GM23338 (cell line): ENCODE data around the gene TACC3. TPM values are rescaled to one million over a fixed set of nuclear protein-coding genes. Genes with fewer than 3 reads are reported as not detected.

Experiments used
- ATAC-seq: fragments of 200-7000 bp; cut with Tn5 transposase; 3 replicates; pipeline ENCODE4 v1.9.1; 2020
- DNase-seq: peaks from one replicate; pipeline ENCODE4 v3.0.0-alpha.2; 2015; ENCODE audit warnings: low spot score
- H2AFZ ChIP-seq: fragments of 200-600 bp; sonication (generic); 2 replicates; pipeline ENCODE4 v1.8.0; 2016; ENCODE audit warnings: antibody characterized with exemption, mild to moderate bottlenecking, moderate library complexity
- H3F3A ChIP-seq: fragments of 200-600 bp; sonication (generic); replicated peaks from 2 replicates; pipeline ENCODE4 v1.8.0; 2017; ENCODE audit warnings: antibody characterized with exemption, mixed run types, low read depth
- H3K27ac ChIP-seq: fragments of 200-600 bp; sonication (generic); 2 replicates; pipeline ENCODE4 v1.6.1; 2016; ENCODE audit warnings: low read depth
- H3K27me3 ChIP-seq: fragments of 200-600 bp; sonication (generic); 2 replicates; pipeline ENCODE4 v1.8.0; 2016; ENCODE audit warnings: mild to moderate bottlenecking, mixed run types, moderate library complexity; ENCODE audit not compliant: insufficient read depth
- H3K36me3 ChIP-seq: fragments of 200-600 bp; sonication (generic); 2 replicates; pipeline ENCODE4 v1.8.0; 2016; ENCODE audit warnings: mild to moderate bottlenecking; ENCODE audit not compliant: insufficient read depth
- H3K4me1 ChIP-seq: fragments of 200-600 bp; sonication (generic); 2 replicates; pipeline ENCODE4 v1.8.0; 2016; ENCODE audit warnings: mild to moderate bottlenecking, moderate library complexity; ENCODE audit not compliant: insufficient read depth
- H3K4me2 ChIP-seq: fragments of 200-600 bp; sonication (generic); 2 replicates; pipeline ENCODE4 v1.7.1; 2017; ENCODE audit warnings: mixed run types
- H3K4me3 ChIP-seq: fragments of 200-600 bp; sonication (generic); 2 replicates; pipeline ENCODE4 v1.6.1; 2016; ENCODE audit warnings: mixed run types
- H3K79me2 ChIP-seq: fragments of 200-600 bp; sonication (generic); replicated peaks from 2 replicates; pipeline ENCODE4 v1.8.0; 2017; ENCODE audit warnings: mild to moderate bottlenecking; ENCODE audit not compliant: insufficient read depth
- H3K9me2 ChIP-seq: fragments of 200-600 bp; sonication (generic); 2 replicates; pipeline ENCODE4 v1.8.0; 2017; ENCODE audit not compliant: insufficient read depth
- H4K20me1 ChIP-seq: fragments of 200-600 bp; sonication (generic); replicated peaks from 2 replicates; pipeline ENCODE4 v1.8.0; 2017; ENCODE audit warnings: mild to moderate bottlenecking; ENCODE audit not compliant: insufficient read depth
- H3K27ac Mint-ChIP-seq: 2 replicates; pipeline ENCODE4 v1.8.0; 2020; ENCODE audit warnings: inconsistent platforms, mild to moderate bottlenecking, moderate library complexity, mixed read lengths
- H3K27me3 Mint-ChIP-seq: 3 replicates; pipeline ENCODE4 v1.8.0; 2022; ENCODE audit warnings: low read depth, mild to moderate bottlenecking, moderate library complexity, mixed read lengths, inconsistent platforms; ENCODE audit not compliant: insufficient read depth, poor library complexity
- H3K36me3 Mint-ChIP-seq: 3 replicates; pipeline ENCODE4 v1.8.0; 2021; ENCODE audit warnings: low read depth, mild to moderate bottlenecking, inconsistent platforms, moderate library complexity, mixed read lengths
- H3K4me1 Mint-ChIP-seq: 3 replicates; pipeline ENCODE4 v1.8.0; 2020; ENCODE audit warnings: mild to moderate bottlenecking, inconsistent platforms, mixed read lengths
- H3K4me3 Mint-ChIP-seq: 3 replicates; pipeline ENCODE4 v1.8.0; 2021; ENCODE audit warnings: moderate library complexity, mild to moderate bottlenecking, inconsistent platforms, mixed read lengths
- H3K9me3 Mint-ChIP-seq: 3 replicates; pipeline ENCODE4 v1.8.0; 2020; ENCODE audit warnings: moderate library complexity, mild to moderate bottlenecking, inconsistent platforms, mixed read lengths
- CREB1 ChIP-seq: fragments of 250-450 bp; sonication (Bioruptor Pico); IDR thresholded peaks from 2 replicates; pipeline ENCODE4 v1.5.0; 2020; ENCODE audit warnings: low read depth, mild to moderate bottlenecking, moderate library complexity
- EZH2 ChIP-seq: fragments of 200-600 bp; sonication (generic); IDR thresholded peaks from one replicate; pipeline ENCODE4 v1.8.0; 2017; ENCODE audit warnings: antibody characterized with exemption, mild to moderate bottlenecking, low read depth; ENCODE audit not compliant: unreplicated experiment
- EZH2phosphoT487 ChIP-seq: fragments of 200-600 bp; sonication (generic); IDR thresholded peaks from one replicate; pipeline ENCODE4 v1.8.1; 2018; ENCODE audit warnings: antibody characterized with exemption; ENCODE audit not compliant: unreplicated experiment
- JUNB ChIP-seq: IDR thresholded peaks from one replicate; pipeline ENCODE4 v1.6.1; 2016; ENCODE audit warnings: antibody characterized with exemption; ENCODE audit not compliant: unreplicated experiment
- NANOG ChIP-seq: IDR thresholded peaks from 2 replicates; pipeline ENCODE4 v1.6.1; 2016; ENCODE audit warnings: antibody characterized with exemption, borderline replicate concordance
- POLR2AphosphoS5 ChIP-seq: IDR thresholded peaks from 2 replicates; pipeline ENCODE4 v1.6.1; 2016; ENCODE audit warnings: antibody characterized with exemption, low read depth
- REST ChIP-seq: IDR thresholded peaks from one replicate; pipeline ENCODE4 v1.6.1; 2018; ENCODE audit warnings: antibody characterized with exemption; ENCODE audit not compliant: unreplicated experiment
- STAT1 ChIP-seq: IDR thresholded peaks from one replicate; pipeline ENCODE4 v1.6.1; 2016; ENCODE audit warnings: antibody characterized with exemption; ENCODE audit not compliant: unreplicated experiment
- ZNF114 ChIP-seq: fragments of 250-450 bp; sonication (Bioruptor Pico); IDR thresholded peaks from 2 replicates; pipeline ENCODE4 v1.5.0; 2020; ENCODE audit warnings: mild to moderate bottlenecking, moderate library complexity
- ZNF331 ChIP-seq: fragments of 250-450 bp; sonication (Bioruptor Pico); IDR thresholded peaks from 2 replicates; pipeline ENCODE4 v1.5.0; 2020; ENCODE audit warnings: low read depth, mild to moderate bottlenecking, moderate library complexity
- polyA plus RNA-seq: library from polyadenylated mRNA; unstranded; fragments of >200 nt; fragmentation: Nextera tagmentation; extraction: Ambion mirVana; gene quantifications from 2 replicates; pipeline ENCODE4 v1.2.1, GENCODE V29; 2016
- total RNA-seq: library from RNA; depleted of rRNA; stranded (reverse); fragments of >200 nt; shearing (Covaris generic); gene quantifications from 2 replicates; pipeline ENCODE4 v1.2.3, GENCODE V29; 2014
- TF ChIP-seq, protein P1 (sequence below): IDR thresholded peaks from 2 replicates; pipeline ENCODE4 v1.6.1; 2016; ENCODE audit warnings: antibody characterized with exemption
- TF ChIP-seq, protein P2 (sequence below), 2 experiments: fragments of 200-600 bp in 1 of 2; sonication (generic) in 1 of 2; conservative IDR thresholded peaks; 2 replicates each; pipeline versions ENCODE4 v1.5.1 to v1.6.1; 2016 to 2017; ENCODE audit warnings: antibody characterized with exemption in 2 of 2, low read depth in 2 of 2, mild to moderate bottlenecking in 2 of 2, moderate library complexity in 1 of 2
- TF ChIP-seq, protein P3 (sequence below): fragments of 250-450 bp; sonication (Bioruptor Pico); IDR thresholded peaks from 2 replicates; pipeline ENCODE4 v1.5.0; 2020; ENCODE audit warnings: mild to moderate bottlenecking, moderate library complexity

TACC3 gene
- total and polyA plus RNA-seq, 2 experiments from 2014 or later: 120 TPM

DNA sequence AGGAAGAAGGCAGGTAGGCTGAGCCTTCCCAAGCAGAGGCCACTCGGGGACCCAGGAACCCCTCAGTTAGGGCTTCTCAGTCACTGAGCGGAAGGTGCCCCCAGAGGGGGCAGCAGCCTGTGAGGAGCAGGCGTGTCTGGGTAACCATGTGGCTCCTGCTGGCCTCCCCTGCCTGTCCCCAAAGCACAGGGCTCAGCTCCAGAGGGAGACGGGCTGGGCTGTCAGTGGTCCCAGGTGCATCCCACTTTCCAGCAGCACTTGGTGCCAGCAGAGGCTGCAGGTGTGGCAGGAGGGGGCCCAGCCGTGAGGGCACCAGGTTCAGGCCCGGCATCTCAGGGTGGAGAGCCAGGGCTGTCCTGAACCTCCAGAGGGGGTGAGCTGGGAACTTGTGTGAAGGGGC lies 22.7 kb downstream of the TACC3 start:
- peaks cover 3% of the 10 kb centered on the region for H3K9me3 Mint-ChIP-seq
- no peaks in the 10 kb centered on the region for H3K79me2 ChIP-seq
- H3K4me1 ChIP-seq: no peaks in the 10 kb centered on the region
- H4K20me1 ChIP-seq: no peaks in the 10 kb centered on the region; the same call in 1 of the 2 replicates
- H3K27ac ChIP-seq: 0 out of 2 replicates have a peak overlapping the region, but pooled peaks have one; percentile 45
- H2AFZ ChIP-seq: no peak overlapping the region
- no peak overlapping the region for H3K4me2 ChIP-seq
- no peak overlapping the region for H3K4me3 Mint-ChIP-seq
- no peak overlapping the region for H3K27ac Mint-ChIP-seq
- peaks cover 23% of the 10 kb centered on the region for H3K36me3 ChIP-seq
- ATAC-seq (no peak), DNase-seq (no peak)
- TF ChIP-seq REST (no peak), JUNB (no peak), ZNF331 (CRISPR knock-in tag) (no peak), POLR2AphosphoS5 (no peak), NANOG (no peak), STAT1 (no peak), EZH2phosphoT487 (no peak), EZH2 (no peak), ZNF114 (CRISPR knock-in tag) (no peak), CREB1 (CRISPR knock-in tag) (no peak)
- TF ChIP-seq, protein P1, sequence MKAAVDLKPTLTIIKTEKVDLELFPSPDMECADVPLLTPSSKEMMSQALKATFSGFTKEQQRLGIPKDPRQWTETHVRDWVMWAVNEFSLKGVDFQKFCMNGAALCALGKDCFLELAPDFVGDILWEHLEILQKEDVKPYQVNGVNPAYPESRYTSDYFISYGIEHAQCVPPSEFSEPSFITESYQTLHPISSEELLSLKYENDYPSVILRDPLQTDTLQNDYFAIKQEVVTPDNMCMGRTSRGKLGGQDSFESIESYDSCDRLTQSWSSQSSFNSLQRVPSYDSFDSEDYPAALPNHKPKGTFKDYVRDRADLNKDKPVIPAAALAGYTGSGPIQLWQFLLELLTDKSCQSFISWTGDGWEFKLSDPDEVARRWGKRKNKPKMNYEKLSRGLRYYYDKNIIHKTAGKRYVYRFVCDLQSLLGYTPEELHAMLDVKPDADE: no peak
- TF ChIP-seq, protein P2, sequence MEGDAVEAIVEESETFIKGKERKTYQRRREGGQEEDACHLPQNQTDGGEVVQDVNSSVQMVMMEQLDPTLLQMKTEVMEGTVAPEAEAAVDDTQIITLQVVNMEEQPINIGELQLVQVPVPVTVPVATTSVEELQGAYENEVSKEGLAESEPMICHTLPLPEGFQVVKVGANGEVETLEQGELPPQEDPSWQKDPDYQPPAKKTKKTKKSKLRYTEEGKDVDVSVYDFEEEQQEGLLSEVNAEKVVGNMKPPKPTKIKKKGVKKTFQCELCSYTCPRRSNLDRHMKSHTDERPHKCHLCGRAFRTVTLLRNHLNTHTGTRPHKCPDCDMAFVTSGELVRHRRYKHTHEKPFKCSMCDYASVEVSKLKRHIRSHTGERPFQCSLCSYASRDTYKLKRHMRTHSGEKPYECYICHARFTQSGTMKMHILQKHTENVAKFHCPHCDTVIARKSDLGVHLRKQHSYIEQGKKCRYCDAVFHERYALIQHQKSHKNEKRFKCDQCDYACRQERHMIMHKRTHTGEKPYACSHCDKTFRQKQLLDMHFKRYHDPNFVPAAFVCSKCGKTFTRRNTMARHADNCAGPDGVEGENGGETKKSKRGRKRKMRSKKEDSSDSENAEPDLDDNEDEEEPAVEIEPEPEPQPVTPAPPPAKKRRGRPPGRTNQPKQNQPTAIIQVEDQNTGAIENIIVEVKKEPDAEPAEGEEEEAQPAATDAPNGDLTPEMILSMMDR (conservative IDR thresholded peaks at IDR 0.05; ENCODE audit: low read depth in 2 of 2): no peak
- TF ChIP-seq, protein P3, sequence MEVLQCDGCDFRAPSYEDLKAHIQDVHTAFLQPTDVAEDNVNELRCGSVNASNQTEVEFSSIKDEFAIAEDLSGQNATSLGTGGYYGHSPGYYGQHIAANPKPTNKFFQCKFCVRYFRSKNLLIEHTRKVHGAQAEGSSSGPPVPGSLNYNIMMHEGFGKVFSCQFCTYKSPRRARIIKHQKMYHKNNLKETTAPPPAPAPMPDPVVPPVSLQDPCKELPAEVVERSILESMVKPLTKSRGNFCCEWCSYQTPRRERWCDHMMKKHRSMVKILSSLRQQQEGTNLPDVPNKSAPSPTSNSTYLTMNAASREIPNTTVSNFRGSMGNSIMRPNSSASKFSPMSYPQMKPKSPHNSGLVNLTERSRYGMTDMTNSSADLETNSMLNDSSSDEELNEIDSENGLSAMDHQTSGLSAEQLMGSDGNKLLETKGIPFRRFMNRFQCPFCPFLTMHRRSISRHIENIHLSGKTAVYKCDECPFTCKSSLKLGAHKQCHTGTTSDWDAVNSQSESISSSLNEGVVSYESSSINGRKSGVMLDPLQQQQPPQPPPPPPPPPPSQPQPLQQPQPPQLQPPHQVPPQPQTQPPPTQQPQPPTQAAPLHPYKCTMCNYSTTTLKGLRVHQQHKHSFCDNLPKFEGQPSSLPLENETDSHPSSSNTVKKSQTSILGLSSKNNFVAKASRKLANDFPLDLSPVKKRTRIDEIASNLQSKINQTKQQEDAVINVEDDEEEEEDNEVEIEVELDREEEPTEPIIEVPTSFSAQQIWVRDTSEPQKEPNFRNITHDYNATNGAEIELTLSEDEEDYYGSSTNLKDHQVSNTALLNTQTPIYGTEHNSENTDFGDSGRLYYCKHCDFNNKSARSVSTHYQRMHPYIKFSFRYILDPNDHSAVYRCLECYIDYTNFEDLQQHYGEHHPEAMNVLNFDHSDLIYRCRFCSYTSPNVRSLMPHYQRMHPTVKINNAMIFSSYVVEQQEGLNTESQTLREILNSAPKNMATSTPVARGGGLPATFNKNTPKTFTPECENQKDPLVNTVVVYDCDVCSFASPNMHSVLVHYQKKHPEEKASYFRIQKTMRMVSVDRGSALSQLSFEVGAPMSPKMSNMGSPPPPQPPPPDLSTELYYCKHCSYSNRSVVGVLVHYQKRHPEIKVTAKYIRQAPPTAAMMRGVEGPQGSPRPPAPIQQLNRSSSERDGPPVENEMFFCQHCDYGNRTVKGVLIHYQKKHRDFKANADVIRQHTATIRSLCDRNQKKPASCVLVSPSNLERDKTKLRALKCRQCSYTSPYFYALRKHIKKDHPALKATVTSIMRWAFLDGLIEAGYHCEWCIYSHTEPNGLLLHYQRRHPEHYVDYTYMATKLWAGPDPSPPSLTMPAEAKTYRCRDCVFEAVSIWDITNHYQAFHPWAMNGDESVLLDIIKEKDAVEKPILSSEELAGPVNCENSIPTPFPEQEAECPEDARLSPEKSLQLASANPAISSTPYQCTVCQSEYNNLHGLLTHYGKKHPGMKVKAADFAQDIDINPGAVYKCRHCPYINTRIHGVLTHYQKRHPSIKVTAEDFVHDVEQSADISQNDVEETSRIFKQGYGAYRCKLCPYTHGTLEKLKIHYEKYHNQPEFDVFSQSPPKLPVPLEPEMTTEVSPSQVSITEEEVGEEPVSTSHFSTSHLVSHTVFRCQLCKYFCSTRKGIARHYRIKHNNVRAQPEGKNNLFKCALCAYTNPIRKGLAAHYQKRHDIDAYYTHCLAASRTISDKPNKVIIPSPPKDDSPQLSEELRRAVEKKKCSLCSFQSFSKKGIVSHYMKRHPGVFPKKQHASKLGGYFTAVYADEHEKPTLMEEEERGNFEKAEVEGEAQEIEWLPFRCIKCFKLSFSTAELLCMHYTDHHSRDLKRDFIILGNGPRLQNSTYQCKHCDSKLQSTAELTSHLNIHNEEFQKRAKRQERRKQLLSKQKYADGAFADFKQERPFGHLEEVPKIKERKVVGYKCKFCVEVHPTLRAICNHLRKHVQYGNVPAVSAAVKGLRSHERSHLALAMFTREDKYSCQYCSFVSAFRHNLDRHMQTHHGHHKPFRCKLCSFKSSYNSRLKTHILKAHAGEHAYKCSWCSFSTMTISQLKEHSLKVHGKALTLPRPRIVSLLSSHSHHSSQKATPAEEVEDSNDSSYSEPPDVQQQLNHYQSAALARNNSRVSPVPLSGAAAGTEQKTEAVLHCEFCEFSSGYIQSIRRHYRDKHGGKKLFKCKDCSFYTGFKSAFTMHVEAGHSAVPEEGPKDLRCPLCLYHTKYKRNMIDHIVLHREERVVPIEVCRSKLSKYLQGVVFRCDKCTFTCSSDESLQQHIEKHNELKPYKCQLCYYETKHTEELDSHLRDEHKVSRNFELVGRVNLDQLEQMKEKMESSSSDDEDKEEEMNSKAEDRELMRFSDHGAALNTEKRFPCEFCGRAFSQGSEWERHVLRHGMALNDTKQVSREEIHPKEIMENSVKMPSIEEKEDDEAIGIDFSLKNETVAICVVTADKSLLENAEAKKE (CRISPR knock-in tag): no peak
- no peak overlapping the region for H3K4me3 ChIP-seq
- H3K27me3 Mint-ChIP-seq: peaks cover 21% of the 10 kb centered on the region
- no peaks in the 10 kb centered on the region for H3K27me3 ChIP-seq
- no peaks in the 10 kb centered on the region for H3K9me2 ChIP-seq
- peaks cover 59% of the 10 kb centered on the region for H3K36me3 Mint-ChIP-seq
- H3F3A ChIP-seq: peaks cover 5% of the 10 kb centered on the region; the same call in 1 of the 2 replicates
- no peaks in the 10 kb centered on the region; the same call in 2 of the 3 replicates for H3K4me1 Mint-ChIP-seq
